Measurements from ENCODE around the gene PAX8.
"Not testable (repeated sequence)": the region's sequence is repeated elsewhere in the genome, so short reads cannot be mapped to it uniquely, and the experiment has no call there.

Gene PAX8

DNA sequence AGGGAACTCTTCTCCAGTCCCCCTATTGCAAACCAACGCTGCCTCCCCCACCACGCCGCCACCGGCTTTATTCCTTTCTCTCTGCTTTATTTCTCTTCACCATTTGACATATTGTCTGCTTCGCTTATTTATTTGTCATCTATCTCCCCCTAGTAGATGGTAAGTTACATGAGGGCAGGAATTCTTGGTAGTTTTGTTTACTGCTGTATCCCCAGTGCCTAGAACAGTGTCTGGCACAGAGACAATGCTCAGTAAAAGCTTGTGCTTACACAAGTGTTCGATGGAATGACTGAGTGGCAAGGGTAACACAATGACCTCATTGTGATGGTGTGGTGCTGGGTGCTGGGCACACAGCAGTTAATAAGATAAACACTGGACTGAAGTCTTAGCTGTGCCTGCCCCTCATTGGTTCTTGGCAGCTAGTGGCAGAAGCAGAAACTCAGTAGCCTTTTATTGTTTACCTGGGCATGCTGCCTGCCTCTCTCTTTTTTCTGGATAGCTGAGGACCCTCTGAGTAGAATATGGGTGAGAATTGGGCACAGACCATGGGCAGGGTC is 9.5 kb upstream of the PAX8 start:
- not testable (repeated sequence) for DNase-seq

DNA sequence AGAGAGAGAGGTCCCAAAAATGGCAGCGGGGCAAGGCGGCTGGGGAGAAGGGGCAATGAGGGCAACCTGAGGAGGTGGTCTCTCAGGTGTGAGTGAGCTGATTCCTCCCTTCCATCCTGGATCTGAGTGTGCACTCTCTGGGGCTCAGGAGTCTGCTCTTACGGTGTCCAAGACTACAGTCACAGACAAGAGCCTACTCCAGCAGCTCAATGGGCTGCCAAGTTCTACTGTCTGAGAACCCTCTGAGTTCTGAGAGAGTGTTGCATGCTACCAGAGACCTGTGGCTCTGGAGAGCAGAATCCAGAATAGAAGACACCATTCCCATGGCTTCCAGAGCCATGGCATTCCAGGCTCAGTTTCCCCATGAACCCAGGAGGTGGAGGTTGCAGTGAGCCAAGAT is 7.1 kb upstream of the PAX8 start:
- DNase-seq = no peak

DNA sequence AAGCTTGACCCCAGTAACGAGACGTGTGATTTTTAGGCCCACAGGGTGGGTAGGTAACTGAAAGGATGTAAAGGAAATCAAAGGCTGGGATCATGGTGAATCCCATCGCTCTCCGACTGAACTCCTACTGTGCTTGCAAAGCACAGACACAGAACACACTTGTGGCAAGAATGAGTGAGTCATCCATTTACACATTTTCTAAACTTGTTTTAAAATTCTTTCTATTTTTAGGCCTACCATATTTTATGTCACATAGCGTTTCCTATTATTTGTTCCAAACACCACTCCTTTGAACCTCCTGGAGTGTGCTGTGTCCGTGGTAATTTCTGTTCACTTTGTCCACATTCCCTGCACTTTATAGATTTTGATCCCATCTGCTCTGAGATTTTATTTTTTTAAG is 6.3 kb upstream of the PAX8 start:
- DNase-seq = not testable (repeated sequence)

DNA sequence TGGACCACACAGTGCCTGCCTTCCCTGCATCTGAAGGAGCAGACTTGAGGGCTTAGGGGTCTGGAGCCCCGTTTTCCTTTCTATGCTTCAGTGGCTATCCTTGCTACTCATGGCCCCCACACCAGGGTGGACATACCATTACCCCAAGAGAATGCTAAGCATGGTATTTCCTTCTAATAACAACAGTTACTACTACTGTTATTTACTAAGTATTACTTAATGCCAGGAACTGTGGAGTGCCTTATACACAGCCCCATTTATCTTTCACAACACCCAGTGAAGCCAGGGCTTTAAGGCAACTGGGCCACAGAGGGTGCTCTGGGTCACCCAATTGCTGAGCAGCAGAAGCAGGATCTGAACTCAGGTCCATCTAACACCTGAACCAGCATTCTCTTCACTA is 5.8 kb upstream of the PAX8 start:
- DNase-seq = no peak

DNA sequence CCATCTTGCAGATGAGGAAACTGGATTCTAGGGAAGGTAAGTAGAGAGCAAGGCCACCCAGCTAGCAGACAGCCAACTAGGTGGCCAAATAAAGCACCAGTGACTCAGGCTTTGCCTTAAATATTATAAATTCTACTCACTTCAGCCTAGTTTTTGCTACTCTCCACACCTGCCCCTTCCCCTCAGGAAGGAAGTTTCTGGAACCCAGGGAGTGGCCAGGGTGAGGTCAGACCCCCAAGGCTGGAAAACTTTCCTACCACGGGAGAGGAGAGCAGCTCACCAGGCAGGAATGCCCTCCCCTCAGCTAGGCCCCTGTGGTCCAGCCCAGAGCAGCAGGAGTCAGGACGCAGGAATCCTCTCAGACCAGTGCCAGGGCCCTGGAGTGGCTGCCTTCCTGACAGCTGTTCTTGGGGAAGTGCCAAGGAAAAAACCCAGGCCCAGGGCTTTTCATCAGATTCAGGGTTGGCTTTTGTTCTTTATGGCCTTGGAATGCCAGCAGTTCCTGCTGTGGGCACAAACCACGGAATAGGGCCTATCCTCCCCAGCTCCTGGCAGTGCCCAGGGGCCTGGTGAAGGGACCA is 5.1 kb upstream of the PAX8 start:
- no peak for DNase-seq

DNA sequence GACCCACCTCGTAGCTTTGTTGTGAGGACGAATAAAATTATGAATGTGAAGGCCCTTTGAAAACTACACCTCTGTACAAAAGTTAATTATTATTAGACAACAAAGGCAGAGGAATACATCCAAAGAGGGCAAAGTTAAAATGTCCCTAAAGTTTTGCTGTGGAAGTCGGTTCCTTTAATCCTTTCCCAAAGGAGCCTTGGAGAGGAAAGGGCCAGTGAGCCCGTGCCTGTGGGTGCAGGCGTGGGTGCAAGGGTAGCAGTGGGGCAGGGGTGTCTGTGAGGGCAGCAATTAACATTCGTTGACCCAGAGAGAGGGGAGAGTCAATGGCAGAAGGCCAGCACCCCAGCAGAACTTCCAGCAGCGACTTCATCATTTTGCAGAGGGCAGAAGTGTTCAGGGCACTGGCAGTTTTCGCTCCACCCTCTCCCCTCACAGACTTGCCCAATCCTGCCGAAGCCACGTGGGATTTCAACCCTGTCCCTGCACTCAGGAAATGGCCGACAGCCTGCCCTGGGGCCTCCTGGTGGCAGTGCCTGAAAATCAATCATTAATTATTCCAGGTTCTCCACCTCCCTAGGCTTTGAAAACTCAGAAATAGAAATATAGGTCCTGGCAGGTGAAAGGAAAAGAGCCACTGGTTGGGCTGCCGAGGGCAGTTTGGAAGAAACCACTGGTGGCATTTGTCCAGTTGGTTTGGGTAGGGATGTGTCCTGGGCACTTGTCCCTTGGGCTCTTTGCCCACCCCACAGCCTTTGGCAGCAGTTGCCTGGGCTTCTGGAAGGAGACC is 4.2 kb upstream of the PAX8 start:
- no peak for DNase-seq

DNA sequence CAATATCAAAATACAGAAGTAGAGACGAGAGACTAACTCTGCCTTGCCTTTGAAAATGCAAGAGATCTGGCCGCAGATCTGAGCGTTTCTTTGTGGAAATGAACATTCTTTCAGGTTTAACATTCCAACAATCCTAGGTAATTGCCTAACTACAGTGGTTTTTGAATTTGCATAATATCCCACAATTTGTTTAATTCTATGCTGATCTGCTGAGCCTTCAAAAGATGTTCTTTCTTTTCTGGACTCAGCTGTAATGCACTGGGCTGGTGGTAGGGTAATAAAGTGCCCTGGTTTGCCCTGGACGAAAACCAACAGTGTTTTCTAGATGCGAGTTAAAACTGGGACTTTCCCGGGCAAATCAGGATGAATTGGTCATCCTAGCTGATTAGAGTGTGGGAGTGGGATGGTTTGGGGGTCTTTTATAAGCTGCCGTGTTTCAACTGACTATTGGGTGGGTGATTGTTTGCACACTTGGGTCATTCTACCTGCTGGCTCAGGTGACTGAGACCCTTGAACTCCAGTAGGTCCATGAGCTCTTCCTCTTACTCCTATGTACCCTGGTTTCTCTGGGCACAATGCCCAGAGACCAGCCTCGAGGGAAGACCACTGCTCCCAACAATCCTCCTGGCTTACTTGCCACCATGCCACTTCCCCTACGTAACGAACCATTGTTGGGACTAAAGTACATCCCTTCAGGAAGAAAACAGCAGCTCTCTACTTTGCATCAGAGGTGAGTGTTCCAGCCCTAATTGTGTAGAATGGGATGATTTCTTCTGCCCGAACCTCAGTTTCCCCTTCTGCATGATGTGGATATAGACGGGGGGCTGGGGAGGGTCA is 3.4 kb upstream of the PAX8 start:
- no peak for DNase-seq

DNA sequence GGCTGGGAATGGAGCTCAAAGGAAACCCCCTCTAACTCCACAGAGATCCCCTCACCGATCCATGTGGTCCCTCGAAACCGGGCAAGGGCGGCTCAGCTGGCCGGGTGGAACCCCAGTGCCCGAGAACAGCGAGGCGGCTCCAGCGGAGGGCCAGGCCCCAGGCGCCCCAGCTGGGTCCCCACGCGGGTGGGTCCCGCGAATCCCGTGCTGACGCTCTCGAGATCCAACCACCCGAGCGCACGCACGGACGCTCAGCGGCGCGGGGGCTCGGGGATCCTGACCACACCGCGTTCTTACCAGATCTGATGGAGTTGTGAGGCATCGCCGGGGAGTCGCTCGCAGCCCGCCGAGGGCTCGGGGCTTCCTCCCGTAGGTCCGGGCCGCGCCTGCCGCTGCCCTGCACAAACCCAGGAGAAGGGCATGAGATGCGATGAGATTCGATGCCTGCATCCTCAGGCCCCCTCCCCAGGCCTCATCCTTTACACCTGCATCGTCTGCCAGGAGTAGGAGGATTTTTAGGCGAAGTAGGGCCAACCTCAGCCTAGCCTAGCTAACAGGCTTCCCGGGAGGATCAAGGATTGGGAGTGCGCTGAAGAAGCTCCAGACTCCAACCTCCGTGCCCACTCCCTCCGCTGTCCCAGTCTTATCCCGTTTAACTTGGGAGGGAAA is 514 bp downstream of the PAX8 start:
- DNase-seq = no peak

DNA sequence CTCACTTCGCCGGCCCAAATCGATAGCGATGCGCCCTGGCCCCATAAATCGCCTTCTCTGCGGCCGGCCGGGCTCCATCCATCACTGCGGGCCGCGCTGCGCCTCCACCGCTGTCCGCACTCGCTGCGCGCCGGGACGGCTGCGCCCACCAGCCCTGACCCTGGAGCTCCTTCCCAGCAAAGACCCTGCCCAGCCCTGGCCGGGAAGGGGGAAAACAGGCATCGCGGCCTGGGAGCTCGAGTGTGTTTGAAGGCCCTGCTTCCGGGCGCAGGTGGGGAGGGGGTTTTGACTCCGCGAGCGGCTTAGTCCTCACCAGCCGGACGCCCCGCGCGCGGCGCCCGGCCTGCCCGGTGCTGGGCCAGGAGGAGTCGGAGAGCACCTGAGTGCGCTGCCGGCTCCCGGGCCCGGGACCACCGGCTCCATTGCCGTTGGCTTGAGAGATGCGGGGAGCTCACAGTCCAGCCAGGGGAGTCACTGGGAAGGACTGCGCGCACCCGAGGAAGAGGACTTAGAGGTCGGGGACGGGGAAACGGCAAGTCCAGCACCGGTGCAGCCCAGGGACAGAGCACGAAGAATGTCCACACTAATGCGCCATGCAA is 1.1 kb downstream of the PAX8 start:
- no peak for DNase-seq

DNA sequence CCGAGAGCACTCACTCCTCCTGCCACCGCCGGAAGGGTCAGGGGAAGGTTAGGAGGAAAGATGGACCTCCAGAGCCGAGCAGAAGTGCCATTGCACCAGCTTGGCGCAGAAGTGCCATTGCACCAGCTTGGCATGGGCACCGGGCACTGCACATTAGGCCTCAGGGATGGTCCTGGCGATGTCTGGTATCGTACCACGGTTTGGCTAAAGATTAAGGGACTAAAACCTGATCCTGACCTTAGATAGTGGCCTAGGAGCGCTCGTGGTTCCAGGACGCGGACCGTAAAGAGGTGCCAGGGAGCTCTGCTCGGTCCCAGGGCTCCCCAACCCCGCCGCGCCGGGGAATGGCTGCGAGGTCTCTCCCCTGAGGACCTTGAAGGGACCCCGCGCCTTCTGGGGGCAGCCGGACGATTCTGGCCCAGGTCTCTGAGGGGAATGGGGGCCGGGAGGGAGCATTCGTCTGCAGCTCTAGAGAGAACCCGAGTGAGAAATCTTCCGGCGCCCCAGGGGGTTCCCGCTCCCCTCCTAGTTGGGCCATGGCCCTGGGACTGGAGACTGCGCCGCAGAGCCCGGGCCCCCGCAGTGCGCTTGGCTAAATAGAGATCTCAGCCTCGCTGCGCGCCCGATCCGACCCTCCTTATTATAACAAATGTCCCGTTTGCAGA is 1.8 kb downstream of the PAX8 start:
- no peak for DNase-seq

DNA sequence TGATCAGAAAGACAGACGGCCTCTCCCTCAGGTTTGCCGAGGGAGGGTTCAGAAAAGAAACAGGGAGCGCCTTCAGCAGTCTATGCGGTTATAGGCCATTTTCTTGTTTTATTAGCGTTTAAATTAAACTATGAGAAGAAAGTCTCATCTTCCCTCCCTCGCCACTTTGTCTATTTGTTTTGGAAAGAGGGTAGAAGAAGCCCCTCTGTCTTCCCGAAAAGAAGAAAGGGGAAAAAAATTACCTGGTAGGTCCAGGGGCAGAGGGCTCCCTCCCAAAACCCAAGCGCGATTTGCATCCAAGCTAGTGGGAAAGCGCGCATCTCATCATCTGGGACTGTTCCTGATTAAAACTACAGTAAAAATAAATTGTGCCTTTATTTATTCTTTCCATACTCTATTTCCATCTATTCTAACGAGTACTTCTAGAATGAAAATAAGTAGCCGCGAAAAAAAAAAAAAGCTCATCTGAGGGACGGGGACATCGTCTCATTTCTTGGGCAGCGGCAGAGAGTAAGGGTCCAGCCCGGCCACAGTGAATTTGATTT is 2.4 kb downstream of the PAX8 start:
- DNase-seq = no peak

DNA sequence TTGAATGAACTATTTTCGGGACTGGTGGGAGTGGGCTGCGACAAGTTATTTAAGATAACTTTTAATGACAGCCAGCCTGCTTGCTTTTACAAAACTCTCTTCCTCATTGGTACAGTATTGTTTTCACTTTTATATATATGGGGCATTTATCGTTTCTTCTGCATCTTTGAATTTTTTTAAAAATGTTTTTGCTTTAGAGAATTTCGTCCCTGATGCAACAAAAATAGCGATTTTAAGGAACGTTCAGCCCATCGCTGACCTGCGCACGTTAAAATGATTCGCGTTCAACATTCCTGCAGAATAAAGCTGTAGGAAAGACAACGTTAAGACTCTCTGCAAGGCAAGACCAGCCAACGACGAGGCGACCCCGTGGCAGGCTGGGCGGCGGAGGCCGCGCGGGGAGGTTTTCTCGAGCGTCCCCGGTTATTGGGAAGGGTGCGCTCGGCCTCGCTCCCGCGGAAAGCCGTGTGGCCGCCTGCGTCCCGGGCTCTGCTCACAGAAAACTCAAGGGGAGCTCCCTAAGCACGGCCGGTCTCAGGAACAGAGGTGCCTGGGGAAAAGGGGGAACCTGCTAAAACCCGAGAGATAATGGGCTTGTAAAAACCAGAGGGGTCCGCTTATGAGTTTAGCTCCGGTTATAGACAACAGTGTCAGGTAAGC is 3.0 kb downstream of the PAX8 start:
- no peak for DNase-seq

DNA sequence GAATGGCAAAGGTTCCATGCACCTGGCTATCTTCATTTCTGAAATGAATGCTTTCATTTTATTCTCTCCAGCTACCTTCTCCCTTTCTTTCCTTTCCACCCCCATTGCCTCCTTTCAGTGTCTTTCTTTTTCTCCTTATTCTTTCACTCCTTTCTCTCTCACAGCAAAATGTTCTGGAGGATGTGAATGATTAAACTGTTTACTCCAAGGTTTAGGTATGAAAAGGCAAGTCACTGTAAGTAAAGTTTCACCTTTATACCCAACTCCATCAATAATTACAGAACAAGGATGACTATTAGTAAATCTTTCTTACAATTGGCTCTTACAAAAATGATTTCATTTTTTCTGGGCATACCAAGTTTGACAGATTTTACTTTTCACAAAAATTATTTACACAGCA is 4.3 kb downstream of the PAX8 start:
- DNase-seq = no peak

DNA sequence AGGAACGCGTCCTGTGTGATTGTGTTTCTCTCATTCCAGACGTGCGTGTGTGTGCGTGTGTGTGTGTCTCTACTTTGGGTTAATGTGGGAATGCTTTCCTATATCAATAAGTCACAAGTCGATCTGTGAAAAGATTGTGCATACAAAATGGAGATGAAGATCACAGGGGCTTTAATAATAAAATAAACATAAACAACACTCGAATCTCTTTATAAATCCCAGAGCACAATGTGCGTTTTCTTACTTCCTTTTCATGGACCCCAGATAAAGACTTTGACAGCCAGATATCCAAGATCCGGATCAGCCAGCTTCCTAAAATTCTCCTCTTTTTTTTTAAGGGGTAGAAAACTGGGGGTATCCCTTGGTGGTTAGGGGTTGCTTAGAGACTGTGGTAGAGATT is 4.7 kb downstream of the PAX8 start:
- no peak for DNase-seq

DNA sequence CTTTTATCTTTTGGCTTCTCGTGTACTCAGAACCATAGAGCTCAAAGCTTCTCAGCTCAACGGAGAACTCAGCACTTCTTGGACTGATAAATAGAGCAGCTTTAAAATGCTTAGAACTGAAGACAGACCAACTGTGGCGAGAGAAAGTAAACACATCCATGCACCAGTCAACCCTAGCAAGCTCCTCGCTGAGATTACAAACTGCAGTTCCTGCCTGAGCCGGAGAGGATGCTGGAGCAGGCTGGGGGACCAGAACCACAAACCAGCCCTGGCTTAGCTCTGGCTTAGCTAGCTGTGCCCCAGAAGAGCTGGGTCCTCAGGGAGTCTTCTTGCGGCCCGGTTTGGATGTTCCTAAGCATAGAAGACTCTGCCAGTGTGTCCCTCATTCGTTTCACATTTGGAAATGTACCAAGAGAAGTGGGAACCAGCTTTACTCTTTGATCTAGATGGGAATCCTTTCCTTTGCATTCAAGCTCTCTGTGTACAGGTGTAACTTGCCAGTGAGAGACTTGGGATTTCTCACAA is 5.6 kb downstream of the PAX8 start:
- DNase-seq = peak; percentile 28

DNA sequence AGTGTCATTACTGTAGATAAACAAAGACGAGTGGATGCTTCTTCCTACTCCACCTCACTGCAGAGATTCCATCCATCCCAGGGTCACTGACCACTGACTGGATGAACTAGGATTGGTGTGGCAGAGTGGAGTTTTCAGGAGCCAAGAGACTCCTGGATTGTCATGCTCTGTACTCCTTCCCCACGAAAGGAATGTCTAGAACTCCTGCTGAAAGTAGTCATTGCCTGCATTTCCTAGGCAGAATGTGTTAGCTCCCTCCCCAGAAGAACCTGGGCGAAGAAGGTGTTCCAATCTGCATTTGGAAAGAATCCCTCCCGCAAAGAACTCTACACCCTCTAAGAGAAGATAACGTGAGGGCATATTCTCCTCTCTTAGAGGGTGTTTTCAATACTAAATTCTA is 6.2 kb downstream of the PAX8 start:
- no peak for DNase-seq

DNA sequence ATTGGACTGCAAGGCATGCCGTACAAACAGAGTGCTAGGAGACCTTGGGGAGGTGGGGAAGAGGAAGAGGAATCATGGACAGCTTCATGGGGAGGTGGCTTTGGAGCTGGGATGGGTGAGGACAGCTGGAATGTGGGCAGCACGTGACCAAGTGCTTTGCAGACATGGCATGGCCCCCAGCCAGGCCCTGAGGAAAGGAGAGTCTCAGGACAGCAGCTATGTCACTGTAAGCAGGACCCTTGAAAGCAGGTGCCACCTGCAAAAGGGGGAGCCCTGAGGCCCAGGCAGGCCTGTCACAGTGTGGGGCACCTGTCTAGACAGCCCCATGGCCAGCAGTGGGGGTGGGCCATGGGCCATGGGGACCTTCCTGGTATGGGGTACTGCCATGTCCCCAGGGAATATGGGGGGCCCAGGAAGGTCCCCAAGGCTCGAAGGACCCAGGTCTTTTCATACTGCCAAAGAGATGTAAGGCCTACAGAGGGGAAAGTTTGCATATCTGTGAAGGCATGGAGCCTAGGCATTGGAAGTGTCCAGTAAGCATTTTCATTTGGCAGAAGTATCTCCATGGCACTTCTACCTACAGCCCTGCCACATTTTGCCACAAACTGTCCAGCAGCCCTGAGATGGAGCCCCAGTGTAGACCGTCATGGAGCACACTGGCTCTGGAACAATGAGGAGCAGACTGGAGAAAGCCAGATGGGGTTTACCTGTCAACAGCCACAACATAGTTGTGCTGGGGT is 9.9 kb downstream of the PAX8 start:
- DNase-seq = no peak

DNA sequence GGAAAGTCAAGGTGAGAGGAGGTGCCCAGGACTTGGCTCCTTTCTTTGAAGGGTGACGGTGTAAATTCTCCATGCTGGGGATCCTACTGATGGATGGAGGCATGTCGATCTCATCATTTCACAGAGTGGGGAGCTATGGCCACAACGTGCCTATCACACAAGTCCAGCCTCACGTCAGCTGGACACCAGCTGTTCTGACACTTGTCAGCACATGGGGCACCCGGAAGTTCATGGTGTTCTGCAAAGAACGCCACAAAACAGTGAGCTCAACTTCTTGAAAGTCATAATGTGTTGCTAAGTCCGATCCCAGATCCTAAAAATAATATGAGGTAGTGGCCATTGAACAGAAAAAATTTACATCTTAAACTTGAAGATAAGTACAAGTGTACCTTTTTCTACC is 12.3 kb downstream of the PAX8 start:
- no peak for DNase-seq

DNA sequence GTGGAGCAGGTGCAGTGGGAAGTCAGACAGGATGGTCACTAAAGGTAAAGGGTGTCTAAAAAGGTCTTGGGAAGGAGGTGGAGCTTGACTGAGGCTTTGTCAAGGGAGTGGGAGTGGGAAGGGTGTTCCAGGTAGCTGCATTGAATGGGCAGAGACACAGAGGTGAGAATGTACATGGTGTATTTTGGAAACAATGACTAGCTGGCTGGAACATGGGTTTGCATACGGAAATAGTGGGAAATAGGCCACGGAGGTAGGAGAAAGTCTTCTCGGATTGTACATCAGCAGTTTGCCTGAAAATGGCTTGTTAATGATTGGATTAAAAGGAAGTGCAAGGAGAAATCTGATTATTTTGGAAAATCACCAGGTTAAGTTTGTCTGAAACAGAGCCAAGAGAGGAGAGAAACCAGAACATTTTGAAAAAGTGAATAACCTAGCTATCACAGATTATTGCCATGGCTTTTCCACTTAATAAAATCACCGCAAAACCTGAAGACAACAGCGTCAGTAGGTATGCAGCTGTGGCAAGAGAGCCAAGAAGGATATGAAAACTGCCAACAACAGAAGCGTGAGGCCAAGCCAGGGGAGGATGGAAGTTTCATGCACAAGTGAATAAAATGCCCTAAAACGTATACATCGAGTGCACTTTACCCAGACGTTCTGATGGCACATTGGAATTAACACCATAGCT is 13.9 kb downstream of the PAX8 start:
- no peak for DNase-seq

DNA sequence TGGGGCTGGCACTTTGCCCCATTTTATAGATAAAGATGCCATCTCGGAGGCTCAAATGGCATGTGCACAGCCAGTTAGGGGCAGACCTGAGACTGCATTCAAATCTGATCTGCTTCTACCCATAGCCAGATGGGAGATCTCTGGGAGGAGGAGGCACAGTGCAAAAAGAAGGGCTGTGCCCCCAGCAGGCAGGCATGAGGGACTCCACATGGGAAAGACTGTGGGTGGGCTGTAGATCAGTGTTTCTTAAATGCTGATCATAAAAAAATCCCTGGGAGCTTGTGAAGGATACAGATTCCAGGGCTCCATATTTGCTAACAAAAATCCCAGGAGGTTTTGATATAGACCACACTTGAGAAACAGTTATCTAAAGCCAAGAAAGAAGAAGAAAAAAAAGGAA is 15.2 kb downstream of the PAX8 start:
- DNase-seq = no peak
